ENCODE results near the gene FOSL2. TPM values are rescaled to one million over a fixed set of nuclear protein-coding genes. Genes with fewer than 3 reads are reported as not detected.

Gene FOSL2
- total and polyA plus RNA-seq, 3 donors from 2014 or later, result 14.1 to 39.7 (median 24.3) TPM

- no peak for TF ChIP-seq CTCF (IDR thresholded peaks at IDR 0.05)
- no peak for TF ChIP-seq POLR2A (IDR thresholded peaks at IDR 0.05)
- Histone ChIP-seq H3K9me3 (no peaks in the 10 kb centered on the region), H3K36me3 (ENCODE audit: low read depth, missing control alignments) (no peaks in the 10 kb centered on the region), H3K27ac (no peak overlapping the region), H3K4me3 (no peak overlapping the region), H3K27me3 (no peaks in the 10 kb centered on the region), H3K4me1 (peaks cover 11% of the 10 kb centered on the region)
- 86 to 88% methylated on average over 3 of the region's 3 CpGs for WGBS, 2 donors
- intact Hi-C loops (cut with DNase I; ENCODE audit: low total_unique reads), result no loop called here
- DNase-seq, result no peak
Measured at GRCh38 chr2:28428486-28428885, 35.8 kb downstream of the FOSL2 start.

GRCh38 chr2:28429636-28430376 lies 37.1 kb downstream of the FOSL2 start:
- no peak overlapping the region for H3K4me3 ChIP-seq
- H3K4me1 ChIP-seq, result no peaks in the 10 kb centered on the region
- H3K27me3 ChIP-seq, result no peaks in the 10 kb centered on the region
- no peaks in the 10 kb centered on the region for H3K9me3 ChIP-seq
- H3K36me3 ChIP-seq (ENCODE audit: low read depth, missing control alignments), result no peaks in the 10 kb centered on the region
- H3K27ac ChIP-seq, result no peak overlapping the region
- intact Hi-C loops (cut with DNase I; ENCODE audit: low total_unique reads), result no loop called here
- TF ChIP-seq POLR2A (IDR thresholded peaks at IDR 0.05) (no peak), CTCF (IDR thresholded peaks at IDR 0.05) (no peak)
- WGBS, 2 donors, result 78 to 82% methylated on average over 3 of the region's 3 CpGs
- DNase-seq, result no peak

GRCh38 chr2:28430377-28430765 lies 37.7 kb downstream of the FOSL2 start:
- H3K27me3 ChIP-seq, result no peaks in the 10 kb centered on the region
- no peak overlapping the region for H3K4me3 ChIP-seq
- TF ChIP-seq CTCF (IDR thresholded peaks at IDR 0.05), result no peak
- TF ChIP-seq POLR2A (IDR thresholded peaks at IDR 0.05), result no peak
- no peak for DNase-seq
- no peaks in the 10 kb centered on the region for H3K4me1 ChIP-seq
- H3K9me3 ChIP-seq, result no peaks in the 10 kb centered on the region
- H3K27ac ChIP-seq, result no peak overlapping the region
- intact Hi-C loops (cut with DNase I; ENCODE audit: low total_unique reads), result no loop called here
- WGBS, 2 donors, result 76 to 79% methylated on average over 5 of the region's 5 CpGs
- no peaks in the 10 kb centered on the region for H3K36me3 ChIP-seq (ENCODE audit: low read depth, missing control alignments)

GRCh38 chr2:28430788-28431418 lies 38.2 kb downstream of the FOSL2 start:
- intact Hi-C loops (cut with DNase I; ENCODE audit: low total_unique reads), result no loop called here
- H3K27ac ChIP-seq, result no peak overlapping the region
- DNase-seq, result no peak
- TF ChIP-seq POLR2A (IDR thresholded peaks at IDR 0.05), result no peak
- no peak for TF ChIP-seq CTCF (IDR thresholded peaks at IDR 0.05)
- no peaks in the 10 kb centered on the region for H3K27me3 ChIP-seq
- H3K4me1 ChIP-seq, result no peaks in the 10 kb centered on the region
- no peaks in the 10 kb centered on the region for H3K9me3 ChIP-seq
- WGBS, 2 donors, result 86 to 94% methylated on average over 2 to 6 of the region's 6 CpGs
- H3K36me3 ChIP-seq (ENCODE audit: low read depth, missing control alignments), result no peaks in the 10 kb centered on the region
- H3K4me3 ChIP-seq, result no peak overlapping the region
